ENCODE results near the gene C1orf50.

The C1orf50 gene

DNA sequence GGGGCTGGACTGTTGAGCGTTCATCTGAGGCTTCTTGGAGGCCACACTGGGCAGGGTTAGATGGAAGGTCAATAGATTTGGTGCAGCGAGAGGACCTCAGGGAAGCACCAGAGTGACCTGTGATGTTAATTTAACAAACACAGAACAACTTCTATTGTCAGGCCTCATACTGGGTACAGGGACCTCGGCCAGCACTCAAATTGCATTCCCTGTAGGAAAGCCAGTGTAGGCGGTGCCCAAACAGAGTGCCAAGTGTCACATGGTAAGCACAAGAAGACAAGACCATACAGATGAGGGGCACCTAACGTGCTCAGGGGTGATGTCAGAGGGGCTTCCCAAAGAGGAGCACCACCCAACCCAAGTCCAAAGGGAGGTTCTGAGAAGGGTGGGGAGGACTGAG lies 19.0 kb downstream of the C1orf50 start:
- no peak overlapping the region for H2AFZ ChIP-seq (ENCODE audit: low read depth, low read length)
- TF ChIP-seq EZH2 (IDR thresholded peaks at IDR 0.05; ENCODE audit: borderline replicate concordance, low read depth, low read length, severe bottlenecking): no peak
- TF ChIP-seq, protein P1, sequence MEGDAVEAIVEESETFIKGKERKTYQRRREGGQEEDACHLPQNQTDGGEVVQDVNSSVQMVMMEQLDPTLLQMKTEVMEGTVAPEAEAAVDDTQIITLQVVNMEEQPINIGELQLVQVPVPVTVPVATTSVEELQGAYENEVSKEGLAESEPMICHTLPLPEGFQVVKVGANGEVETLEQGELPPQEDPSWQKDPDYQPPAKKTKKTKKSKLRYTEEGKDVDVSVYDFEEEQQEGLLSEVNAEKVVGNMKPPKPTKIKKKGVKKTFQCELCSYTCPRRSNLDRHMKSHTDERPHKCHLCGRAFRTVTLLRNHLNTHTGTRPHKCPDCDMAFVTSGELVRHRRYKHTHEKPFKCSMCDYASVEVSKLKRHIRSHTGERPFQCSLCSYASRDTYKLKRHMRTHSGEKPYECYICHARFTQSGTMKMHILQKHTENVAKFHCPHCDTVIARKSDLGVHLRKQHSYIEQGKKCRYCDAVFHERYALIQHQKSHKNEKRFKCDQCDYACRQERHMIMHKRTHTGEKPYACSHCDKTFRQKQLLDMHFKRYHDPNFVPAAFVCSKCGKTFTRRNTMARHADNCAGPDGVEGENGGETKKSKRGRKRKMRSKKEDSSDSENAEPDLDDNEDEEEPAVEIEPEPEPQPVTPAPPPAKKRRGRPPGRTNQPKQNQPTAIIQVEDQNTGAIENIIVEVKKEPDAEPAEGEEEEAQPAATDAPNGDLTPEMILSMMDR (IDR thresholded peaks at IDR 0.05; ENCODE audit: borderline replicate concordance, extremely low read depth, low read length, poor library complexity, severe bottlenecking): no peak
- H3K27ac ChIP-seq (ENCODE audit: low read length): no peak overlapping the region
- H4K20me1 ChIP-seq (ENCODE audit: insufficient read depth, low read length): no peaks in the 10 kb centered on the region
- peaks cover 9% of the 10 kb centered on the region; the same call in 1 of the 2 replicates for H3K36me3 ChIP-seq (ENCODE audit: insufficient read depth, low read length)
- no peaks in the 10 kb centered on the region for H3K9me3 ChIP-seq (ENCODE audit: insufficient read depth, low read length, severe bottlenecking)
- H3K9ac ChIP-seq (ENCODE audit: low read depth, low read length): no peak overlapping the region
- H3K4me2 ChIP-seq (ENCODE audit: insufficient read depth, low read length): no peak overlapping the region
- no peak overlapping the region for H3K4me3 ChIP-seq (ENCODE audit: low read depth in 1 of 2, low read length in 2 of 2)
- H3K79me2 ChIP-seq (ENCODE audit: insufficient read depth, low read length): no peaks in the 10 kb centered on the region
- ATAC-seq (ENCODE audit: insufficient read depth, low read depth) (no peak), DNase-seq (no peak)
- H3K27me3 ChIP-seq (ENCODE audit: insufficient read depth, low read length, poor library complexity): no peaks in the 10 kb centered on the region
- no peaks in the 10 kb centered on the region for H3K4me1 ChIP-seq (ENCODE audit: insufficient read depth, low read length)

DNA sequence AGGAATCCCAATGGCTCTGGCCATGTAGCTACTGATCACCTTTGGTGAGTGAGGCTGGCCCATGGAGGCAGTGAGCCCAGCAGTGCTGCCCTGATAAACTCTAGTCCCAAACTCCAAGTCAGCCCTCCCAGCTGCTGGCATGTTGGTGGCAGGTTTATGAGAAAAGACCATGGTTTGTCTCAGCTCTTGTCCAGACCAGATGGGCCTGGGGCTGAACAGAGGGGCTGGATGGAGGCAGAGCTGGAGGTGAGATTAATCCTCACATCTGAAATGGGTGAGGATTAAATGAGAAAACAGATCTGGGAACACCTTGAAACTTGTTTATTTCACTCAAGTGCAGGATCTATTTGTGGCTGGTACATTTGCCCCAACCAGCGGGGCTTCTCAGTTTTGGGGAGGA lies 21.0 kb downstream of the C1orf50 start:
- no peaks in the 10 kb centered on the region for H3K9me3 ChIP-seq (ENCODE audit: insufficient read depth, low read length, severe bottlenecking)
- peaks cover under 1% of the 10 kb centered on the region; the same call in 1 of the 2 replicates for H3K36me3 ChIP-seq (ENCODE audit: insufficient read depth, low read length)
- H3K4me2 ChIP-seq (ENCODE audit: insufficient read depth, low read length): no peak overlapping the region
- no peak overlapping the region for H3K4me3 ChIP-seq (ENCODE audit: low read depth in 1 of 2, low read length in 2 of 2)
- TF ChIP-seq EZH2 (IDR thresholded peaks at IDR 0.05; ENCODE audit: borderline replicate concordance, low read depth, low read length, severe bottlenecking): no peak
- TF ChIP-seq, protein P1 (IDR thresholded peaks at IDR 0.05; ENCODE audit: borderline replicate concordance, extremely low read depth, low read length, poor library complexity, severe bottlenecking): no peak
- DNase-seq (no peak), ATAC-seq (ENCODE audit: insufficient read depth, low read depth) (no peak)
- H3K79me2 ChIP-seq (ENCODE audit: insufficient read depth, low read length): no peaks in the 10 kb centered on the region
- no peaks in the 10 kb centered on the region for H3K27me3 ChIP-seq (ENCODE audit: insufficient read depth, low read length, poor library complexity)
- H4K20me1 ChIP-seq (ENCODE audit: insufficient read depth, low read length): no peaks in the 10 kb centered on the region
- no peaks in the 10 kb centered on the region for H3K4me1 ChIP-seq (ENCODE audit: insufficient read depth, low read length)
- H2AFZ ChIP-seq (ENCODE audit: low read depth, low read length): no peak overlapping the region
- H3K27ac ChIP-seq (ENCODE audit: low read length): no peak overlapping the region
- H3K9ac ChIP-seq (ENCODE audit: low read depth, low read length): no peak overlapping the region

GRCh38 chr1:42793824-42794223 lies 26.8 kb downstream of the C1orf50 start:
- no peak for TF ChIP-seq EZH2 (IDR thresholded peaks at IDR 0.05; ENCODE audit: borderline replicate concordance, low read depth, low read length, severe bottlenecking)
- TF ChIP-seq, protein P1 (IDR thresholded peaks at IDR 0.05; ENCODE audit: borderline replicate concordance, extremely low read depth, low read length, poor library complexity, severe bottlenecking): no peak
- no peak for ATAC-seq (ENCODE audit: insufficient read depth, low read depth)

GRCh38 chr1:42797414-42797813 lies 30.4 kb downstream of the C1orf50 start:
- no peaks in the 10 kb centered on the region for H3K27me3 ChIP-seq (ENCODE audit: insufficient read depth, low read length, poor library complexity)
- no peaks in the 10 kb centered on the region for H3K9me3 ChIP-seq (ENCODE audit: insufficient read depth, low read length, severe bottlenecking)
- H3K4me3 ChIP-seq (ENCODE audit: low read depth in 1 of 2, low read length in 2 of 2): no peak overlapping the region
- DNase-seq: no peak
- no peaks in the 10 kb centered on the region for H3K36me3 ChIP-seq (ENCODE audit: insufficient read depth, low read length)
- no peak overlapping the region for H3K27ac ChIP-seq (ENCODE audit: low read length)
- no peak for TF ChIP-seq EZH2 (IDR thresholded peaks at IDR 0.05; ENCODE audit: borderline replicate concordance, low read depth, low read length, severe bottlenecking)
- TF ChIP-seq, protein P1 (IDR thresholded peaks at IDR 0.05; ENCODE audit: borderline replicate concordance, extremely low read depth, low read length, poor library complexity, severe bottlenecking): no peak
- no peak overlapping the region for H3K9ac ChIP-seq (ENCODE audit: low read depth, low read length)
- no peaks in the 10 kb centered on the region for H3K4me1 ChIP-seq (ENCODE audit: insufficient read depth, low read length)
- H3K79me2 ChIP-seq (ENCODE audit: insufficient read depth, low read length): no peaks in the 10 kb centered on the region
- no peak for ATAC-seq (ENCODE audit: insufficient read depth, low read depth)
- H4K20me1 ChIP-seq (ENCODE audit: insufficient read depth, low read length): no peaks in the 10 kb centered on the region
- H3K4me2 ChIP-seq (ENCODE audit: insufficient read depth, low read length): no peak overlapping the region
- H2AFZ ChIP-seq (ENCODE audit: low read depth, low read length): no peak overlapping the region

More at GRCh38 chr1:42793824-42794223, 26.8 kb downstream of the C1orf50 start:
- Histone ChIP-seq H3K9ac (ENCODE audit: low read depth, low read length) (no peak overlapping the region), H3K79me2 (ENCODE audit: insufficient read depth, low read length) (no peaks in the 10 kb centered on the region), H3K4me2 (ENCODE audit: insufficient read depth, low read length) (no peak overlapping the region), H3K36me3 (ENCODE audit: insufficient read depth, low read length) (no peaks in the 10 kb centered on the region), H3K4me3 (ENCODE audit: low read depth in 1 of 2, low read length in 2 of 2) (no peak overlapping the region), H3K27me3 (ENCODE audit: insufficient read depth, low read length, poor library complexity) (no peaks in the 10 kb centered on the region), H2AFZ (ENCODE audit: low read depth, low read length) (no peak overlapping the region), H3K9me3 (ENCODE audit: insufficient read depth, low read length, severe bottlenecking) (no peaks in the 10 kb centered on the region), H3K27ac (ENCODE audit: low read length) (no peak overlapping the region), H3K4me1 (ENCODE audit: insufficient read depth, low read length) (no peaks in the 10 kb centered on the region), H4K20me1 (ENCODE audit: insufficient read depth, low read length) (no peaks in the 10 kb centered on the region)
- DNase-seq: no peak

Data from DND-41 (cell line).